HuH-7.5 (cell line): ENCODE results near the gene DMRTC2.

Source experiments
- DNase-seq: peaks from one replicate; pipeline ENCODE4 v3.0.0; 2011; ENCODE audit warnings: low spot score

The DMRTC2 gene

GRCh38 chr19:41845001-41845050 is at the start of gene DMRTC2:
Gene DMRTC2 (plus strand): TSS chr19:41845042. CDS start chr19:41847429, 2,387 bp downstream.
- no peak for DNase-seq

DNA sequence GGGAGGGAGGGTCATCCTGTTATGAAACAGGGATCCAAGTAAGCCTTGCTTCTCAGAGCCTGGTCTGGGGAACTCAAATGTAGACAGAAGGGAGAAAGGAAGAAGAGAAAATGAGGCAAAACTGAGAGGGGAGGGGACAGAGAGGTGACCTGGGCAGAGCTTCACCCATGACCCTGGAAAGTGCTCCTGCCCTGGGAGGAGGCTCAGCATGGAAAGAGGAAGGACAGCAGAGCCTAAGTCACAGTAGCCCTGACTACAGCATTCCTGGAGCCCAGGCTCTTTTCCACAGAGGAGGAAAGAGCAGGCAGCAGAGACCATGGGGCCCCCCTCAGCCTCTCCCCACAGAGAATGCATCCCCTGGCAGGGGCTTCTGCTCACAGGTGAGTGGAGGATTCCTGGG is 48.5 kb upstream of the DMRTC2 start, which contains the start of gene CEACAM3:
Gene CEACAM3, plus strand, starts transcription at position 226 of the 400 bp plus-strand sequence. Its CDS starts 91 bp downstream, at position 317.
- no peak for DNase-seq

GRCh38 chr19:41796901-41797300 is 47.9 kb upstream of the DMRTC2 start:
- no peak for DNase-seq

GRCh38 chr19:41799444-41800000 is 45.3 kb upstream of the DMRTC2 start:
- DNase-seq = no peak

- DNase-seq = no peak
These were observed 43.8 kb upstream of the DMRTC2 start for GRCh38 chr19:41801031-41801430.

- DNase-seq = no peak
These were observed 43.0 kb upstream of the DMRTC2 start for GRCh38 chr19:41801792-41802211.

DNA sequence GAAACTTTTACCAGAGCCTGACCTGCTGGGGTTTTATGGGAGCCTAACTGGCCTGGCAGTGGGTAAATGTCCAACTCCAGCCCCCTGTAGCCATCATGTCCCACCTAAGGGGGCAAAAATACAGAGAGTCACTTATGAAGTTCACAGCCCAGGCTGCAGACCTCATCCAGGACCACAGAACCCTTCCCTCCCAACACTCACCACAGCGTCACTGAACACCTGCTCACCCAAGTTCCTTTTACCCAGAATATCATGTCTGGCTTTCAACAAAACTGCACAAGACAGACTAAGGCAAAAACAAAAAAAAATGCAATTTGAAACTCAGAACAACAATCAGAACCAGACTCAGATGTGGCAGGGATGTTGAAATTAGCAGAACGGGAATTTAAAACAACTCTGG is 42.1 kb upstream of the DMRTC2 start:
- DNase-seq = no peak

GRCh38 chr19:41804336-41804735 is 40.5 kb upstream of the DMRTC2 start:
- no peak for DNase-seq

- DNase-seq = no peak
These were observed 37.7 kb upstream of the DMRTC2 start for GRCh38 chr19:41807176-41807575.

DNA sequence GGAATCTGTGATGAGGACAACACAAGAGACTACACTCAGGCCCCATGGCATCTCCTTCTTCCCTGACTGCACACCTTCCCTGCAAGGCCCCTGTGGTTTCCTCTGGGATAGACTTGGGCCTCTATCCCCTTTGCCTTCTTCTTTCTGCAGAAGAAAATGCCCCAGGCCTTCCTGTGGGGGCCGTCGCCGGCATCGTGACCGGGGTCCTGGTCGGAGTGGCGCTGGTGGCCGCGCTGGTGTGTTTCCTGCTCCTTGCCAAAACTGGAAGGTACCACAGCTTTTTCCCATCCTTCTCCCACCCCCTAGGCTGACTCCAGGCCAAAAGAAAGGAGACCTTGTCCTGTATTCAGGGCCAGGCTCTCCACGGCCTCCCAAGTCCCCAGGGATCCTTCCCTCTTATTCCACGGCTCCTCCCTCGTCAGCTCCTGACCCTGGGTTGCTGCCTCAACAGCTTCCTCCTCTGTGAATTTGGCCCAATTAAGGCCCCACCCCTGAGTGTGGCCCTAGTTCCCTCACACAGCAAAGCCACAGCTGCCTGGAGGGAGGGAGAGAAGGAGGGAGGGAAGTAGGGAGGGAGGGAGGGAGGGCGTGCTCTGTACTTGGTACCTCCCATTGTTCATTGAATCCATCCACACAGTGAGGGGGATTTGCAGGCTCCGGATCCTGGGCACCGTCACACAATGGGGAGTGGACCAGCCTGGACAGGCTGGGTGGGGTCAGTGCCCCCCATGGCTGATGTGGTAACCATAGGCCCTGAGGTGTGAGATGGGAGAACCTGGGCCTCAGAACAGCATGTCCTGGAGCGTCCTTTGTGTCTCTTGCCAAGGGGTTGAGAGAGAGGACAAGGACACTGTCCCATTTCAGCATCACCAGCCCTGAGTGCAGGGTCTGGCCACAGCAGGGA is 35.9 kb upstream of the DMRTC2 start:
- DNase-seq = no peak

- no peak for DNase-seq
These were observed 34.5 kb upstream of the DMRTC2 start for GRCh38 chr19:41810301-41810700.

- no peak for DNase-seq
These were observed 33.8 kb upstream of the DMRTC2 start for GRCh38 chr19:41811036-41811435.

GRCh38 chr19:41811981-41812380 is 32.9 kb upstream of the DMRTC2 start:
- no peak for DNase-seq

DNA sequence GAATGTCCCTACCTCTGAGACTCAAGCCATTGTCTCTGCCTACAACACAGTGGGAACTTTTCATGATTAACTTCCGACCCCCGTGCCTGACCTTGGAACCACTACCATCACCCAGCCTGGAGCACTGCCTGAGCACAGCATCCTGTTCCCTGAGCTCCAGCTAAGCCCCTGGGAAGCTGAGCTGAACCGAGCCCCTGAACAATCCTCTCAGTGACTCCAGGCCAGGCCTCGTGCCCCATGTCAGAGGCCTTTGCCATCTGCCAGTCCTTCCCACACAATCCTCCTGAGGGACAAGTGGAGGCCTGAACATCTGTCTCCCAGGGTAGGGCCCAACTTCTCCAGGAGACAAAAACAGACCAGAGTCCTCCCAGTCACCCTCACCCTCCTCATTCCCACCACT is 30.9 kb upstream of the DMRTC2 start:
- no peak for DNase-seq

- no peak for DNase-seq
These were observed 29.5 kb upstream of the DMRTC2 start for GRCh38 chr19:41815301-41815700.

DNA sequence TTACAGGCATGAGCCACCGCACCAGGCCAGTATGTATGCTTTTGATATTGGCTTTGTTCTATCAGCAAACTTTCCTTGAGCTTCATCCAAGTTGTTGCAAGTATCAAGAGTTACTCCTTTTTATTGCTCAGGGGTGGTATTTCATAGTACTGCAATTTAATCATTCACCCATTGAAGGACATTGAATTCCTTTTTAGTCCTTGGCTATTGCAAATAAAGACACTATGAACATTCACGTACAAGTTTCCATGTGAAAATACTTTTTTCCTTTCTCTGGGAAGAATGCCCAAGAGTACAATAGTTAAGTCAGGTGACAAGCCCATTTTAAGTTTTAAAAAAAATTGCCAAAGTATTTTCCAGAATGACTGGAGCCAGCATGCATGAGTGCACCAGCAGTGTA is 28.1 kb upstream of the DMRTC2 start:
- no peak for DNase-seq

- peak; percentile 53 for DNase-seq
These were observed 23.7 kb upstream of the DMRTC2 start for GRCh38 chr19:41821003-41821735.

DNA sequence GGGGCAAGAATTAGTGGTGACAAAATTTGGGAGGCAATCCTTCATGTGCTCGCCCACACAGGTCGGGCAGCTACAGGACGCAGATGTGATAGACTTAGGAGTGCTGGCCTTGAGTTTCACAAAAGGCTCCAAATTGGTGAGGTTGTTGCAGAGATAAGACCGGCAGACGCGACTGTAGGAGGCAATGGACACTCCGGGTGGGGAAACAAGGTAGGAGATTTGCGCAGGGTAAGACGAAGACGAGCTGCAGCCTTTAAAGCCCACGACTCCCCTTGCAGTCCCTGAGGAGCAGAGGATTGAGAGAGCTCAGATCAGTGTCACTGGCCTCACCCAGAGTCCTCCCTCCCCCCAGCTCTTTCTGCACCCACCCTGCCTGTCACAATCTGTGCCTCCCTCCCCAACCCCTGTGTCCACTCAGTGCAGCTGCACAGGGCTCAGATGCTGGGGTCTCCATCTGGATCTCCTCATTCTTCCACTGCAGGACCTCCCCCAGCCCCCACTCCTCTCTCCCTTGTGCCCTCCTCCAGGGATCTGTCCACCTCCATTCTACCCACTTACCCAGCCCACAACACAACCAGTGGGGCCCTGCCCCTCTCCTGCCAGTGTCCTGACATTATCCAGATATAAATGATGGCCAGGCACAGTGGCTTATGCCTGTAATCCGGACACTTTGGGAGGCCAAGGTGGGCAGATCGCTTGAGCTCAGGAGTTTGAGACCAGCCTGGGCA is 6.7 kb upstream of the DMRTC2 start:
- no peak for DNase-seq

DNA sequence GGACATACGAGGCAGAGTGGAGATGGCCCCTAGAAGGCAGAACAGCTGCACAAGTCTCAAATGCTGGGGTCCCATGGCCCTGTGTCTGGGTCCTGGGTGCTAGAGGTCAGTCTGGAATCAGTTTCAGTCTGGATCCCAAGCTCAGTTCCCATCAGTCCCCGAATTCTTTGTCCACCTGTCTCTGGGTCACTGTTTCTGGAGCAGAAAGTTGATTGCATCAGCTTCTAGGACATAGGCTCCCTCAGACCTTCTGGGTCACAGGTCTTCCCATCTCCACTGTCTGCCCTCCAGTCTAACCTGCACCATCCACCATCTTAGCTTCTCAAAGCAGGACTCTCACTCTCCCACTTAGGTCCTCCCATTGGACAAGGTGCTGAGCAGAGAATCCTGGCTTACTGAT is 5.6 kb upstream of the DMRTC2 start:
- DNase-seq = no peak

DNA sequence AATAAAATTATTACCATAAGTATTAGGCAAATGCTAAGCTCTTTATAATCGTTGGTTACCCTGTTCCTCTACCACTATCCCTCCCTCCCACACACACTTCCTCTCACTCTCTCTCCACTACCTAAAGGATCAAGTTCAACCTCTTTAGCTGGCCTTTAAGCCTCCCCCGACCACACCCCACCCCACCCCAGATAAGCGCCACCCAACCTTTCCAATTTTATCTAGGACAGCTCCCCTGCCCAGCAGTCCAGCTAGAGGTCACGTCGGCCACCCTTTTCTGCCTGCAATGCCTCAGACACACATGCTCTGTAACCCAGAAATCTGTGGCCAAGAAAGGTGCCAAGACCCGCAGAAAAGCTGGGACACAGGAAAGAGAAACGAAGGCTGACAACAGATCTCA is 1.5 kb upstream of the DMRTC2 start:
- DNase-seq = no peak

GRCh38 chr19:41844601-41845000 is 241 bp upstream of the DMRTC2 start, which contains the start of gene LYPD4:
Gene LYPD4 (minus strand): TSS chr19:41844683. CDS start chr19:41839285, 5,398 bp downstream.
- no peak for DNase-seq

DNA sequence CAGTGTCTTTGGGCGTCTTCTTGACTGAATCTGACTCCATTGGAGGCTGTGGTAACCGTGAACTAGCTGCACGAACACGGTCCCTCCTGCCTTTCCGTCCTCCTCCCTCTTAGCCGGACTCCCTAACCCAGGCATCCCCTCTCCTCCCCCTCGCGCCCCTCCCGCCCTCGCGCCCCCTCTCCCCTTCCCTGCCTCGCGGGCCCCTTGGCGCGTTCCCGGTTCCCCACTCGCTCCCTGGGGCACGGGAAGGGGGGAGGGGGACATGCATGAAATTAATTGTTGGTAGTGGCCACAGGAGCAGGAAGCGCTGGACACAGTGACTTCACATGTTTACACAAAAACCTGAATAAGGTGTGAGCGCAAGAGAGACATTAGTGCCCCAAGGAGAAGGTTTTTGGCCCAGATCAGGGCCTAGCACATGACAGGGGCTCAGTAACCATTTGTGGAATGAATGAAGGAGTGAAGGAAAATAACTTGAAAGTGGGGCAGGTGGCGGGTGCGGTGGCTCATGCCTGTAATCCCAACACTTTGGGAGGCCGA is 279 bp downstream of the DMRTC2 start:
- DNase-seq = no peak
